ENCODE data around the gene TCAIM. TPM values are rescaled to one million over a fixed set of nuclear protein-coding genes. Genes with fewer than 3 reads are reported as not detected.

TCAIM gene
- total RNA-seq, 1 experiment from 2014 or later, result 18.4 TPM

GRCh38 chr3:44430466-44430865 lies 91.9 kb downstream of the TCAIM start (continued):
- TF ChIP-seq CTCF (IDR thresholded peaks at IDR 0.05 in 2 of 3, conservative IDR thresholded peaks at IDR 0.05 in 1 of 3; ENCODE audit: borderline replicate concordance in 1 of 3, insufficient read depth in 1 of 3, low read depth in 2 of 3, low read length in 2 of 3), result no peak
- no peak for TF ChIP-seq ZNF274 (IDR thresholded peaks at IDR 0.05; ENCODE audit: low read depth, low read length)
- TF ChIP-seq REST (IDR thresholded peaks at IDR 0.05; ENCODE audit: low read depth), result no peak
- TF ChIP-seq YY1 (IDR thresholded peaks at IDR 0.05; ENCODE audit: extremely low read depth, insufficient replicate concordance, low read depth, low read length), result no peak
- no peak for TF ChIP-seq EZH2phosphoT487 (IDR thresholded peaks at IDR 0.05; ENCODE audit: borderline replicate concordance)

- H3K79me2 ChIP-seq (ENCODE audit: insufficient read depth, low read length), result no peaks in the 10 kb centered on the region
- no peak overlapping the region for H3K4me2 ChIP-seq (ENCODE audit: low read length)
- no peaks in the 10 kb centered on the region for H3K9me3 ChIP-seq (ENCODE audit: control insufficient read depth in 1 of 2, insufficient read depth in 1 of 2, low read depth in 1 of 2, low read length in 2 of 2)
- ChIA-PET CTCF (no interaction called here), RAD21 (ENCODE audit: low non-redundant PET in 1 of 2, low total read pairs in 2 of 2, uncharacterized antibody in 2 of 2, unreplicated experiment in 2 of 2) (no interaction called here), POLR2A (no interaction called here)
- BruUV-seq (replicated peaks), result no TSS peak
- no peaks in the 10 kb centered on the region for H4K20me1 ChIP-seq (ENCODE audit: insufficient read depth)
- no peak overlapping the region for H3K9ac ChIP-seq (ENCODE audit: low read length)
- no peak overlapping the region for H3K27ac ChIP-seq (ENCODE audit: low read depth, low read length)
- H2AFZ ChIP-seq (ENCODE audit: low read depth, low read length, poor library complexity, severe bottlenecking), result no peak overlapping the region
- intact Hi-C loops (cut with micrococcal nuclease), result no loop called here
- no peaks in the 10 kb centered on the region for H3K36me3 ChIP-seq (ENCODE audit: control insufficient read depth in 1 of 2, insufficient read depth in 2 of 2, low read length in 2 of 2)
- DNase-seq (ENCODE audit: low read depth, low spot score) (no peak), ATAC-seq (no peak)
- no peaks in the 10 kb centered on the region for H3K9me2 ChIP-seq (ENCODE audit: insufficient read depth)
- no peaks in the 10 kb centered on the region for H3K4me1 ChIP-seq (ENCODE audit: control insufficient read depth in 1 of 2, insufficient read depth in 2 of 2, low read length in 2 of 2)
- H3K4me3 ChIP-seq (replicated peaks in 1 of 2; ENCODE audit: low read depth in 1 of 2, low read length in 2 of 2), result no peak overlapping the region
- H3K27me3 ChIP-seq (ENCODE audit: insufficient read depth, low read length), result no peaks in the 10 kb centered on the region
- TF ChIP-seq TCF7L2 (IDR thresholded peaks at IDR 0.05; ENCODE audit: borderline replicate concordance, extremely low read depth, insufficient read depth, insufficient read length), result no peak
- no peak for TF ChIP-seq JUND (IDR thresholded peaks at IDR 0.05)
- no peak for TF ChIP-seq YY1 (IDR thresholded peaks at IDR 0.05; ENCODE audit: extremely low read depth, insufficient replicate concordance, low read depth, low read length)
- no peak for TF ChIP-seq CEBPB (IDR thresholded peaks at IDR 0.05; ENCODE audit: low read depth)
- TF ChIP-seq EGR1 (IDR thresholded peaks at IDR 0.05; ENCODE audit: low read depth), result no peak
- TF ChIP-seq POLR2AphosphoS5 (IDR thresholded peaks at IDR 0.05; ENCODE audit: low read depth, low read length), result no peak
- TF ChIP-seq CTCF (IDR thresholded peaks at IDR 0.05 in 2 of 3, conservative IDR thresholded peaks at IDR 0.05 in 1 of 3; ENCODE audit: borderline replicate concordance in 1 of 3, insufficient read depth in 1 of 3, low read depth in 2 of 3, low read length in 2 of 3), result no peak
- TF ChIP-seq REST (IDR thresholded peaks at IDR 0.05; ENCODE audit: low read depth), result no peak
These were observed 96.4 kb downstream of the TCAIM start for GRCh38 chr3:44434834-44435510.

Measured in HCT116 (cell line).